T-helper 1 cell treated with Interleukin-12 subunit alpha and Interleukin-12 subunit beta and Interleukin-4 antibody, amounts not matched to agents 30 μg/mL and 1 μg/mL, for 36 hours (primary cell): Measurements from ENCODE around the gene ABHD3.
A peak's percentile ranks its signal among the peaks of the same experiment; 100 is the strongest.
"Not testable (repeated sequence)": the region's sequence is repeated elsewhere in the genome, so short reads cannot be mapped to it uniquely, and the experiment has no call there.

ENCODE experiments used
- H3K27ac Mint-ChIP-seq: one replicate; pipeline ENCODE4 v1.8.0; 2021; ENCODE audit warnings: mild to moderate bottlenecking, mixed read lengths
- H3K27me3 Mint-ChIP-seq: one replicate; pipeline ENCODE4 v1.8.0; 2021; ENCODE audit warnings: low read depth, mixed read lengths
- H3K36me3 Mint-ChIP-seq: one replicate; pipeline ENCODE4 v1.8.0; 2021; ENCODE audit warnings: low read depth, mixed read lengths
- H3K4me1 Mint-ChIP-seq: one replicate; pipeline ENCODE4 v1.8.0; 2021; ENCODE audit warnings: low read depth, mixed read lengths
- H3K4me3 Mint-ChIP-seq: one replicate; pipeline ENCODE4 v1.8.0; 2021; ENCODE audit warnings: mild to moderate bottlenecking, moderate library complexity, mixed read lengths
- H3K9me3 Mint-ChIP-seq: one replicate; pipeline ENCODE4 v1.8.0; 2021; ENCODE audit warnings: mixed read lengths

The ABHD3 gene

DNA sequence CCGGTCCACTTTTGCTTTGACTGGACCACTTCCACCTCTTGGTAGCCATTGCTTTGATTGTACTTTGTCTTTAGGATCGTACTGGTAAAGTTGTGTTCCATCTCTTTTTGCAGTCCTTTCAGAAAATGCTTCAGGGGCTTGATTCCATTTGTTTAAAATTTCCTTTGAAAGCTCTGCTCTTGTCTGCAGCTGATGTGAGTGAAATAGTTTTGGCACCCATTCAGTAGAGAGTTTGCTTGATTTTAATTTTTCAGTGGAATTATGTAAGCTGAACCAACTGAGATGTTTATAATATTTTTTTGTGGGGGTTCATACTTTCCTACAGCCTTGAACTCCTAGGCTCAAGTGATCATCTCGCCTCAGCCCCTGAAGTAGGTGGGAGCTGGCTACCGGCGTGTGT, 28.4 kb upstream of the ABHD3 start:
- Mint-ChIP-seq H3K27me3 (peaks cover 10% of the 10 kb centered on the region), H3K4me1 (no peaks in the 10 kb centered on the region), H3K9me3 (peaks cover 15% of the 10 kb centered on the region), H3K4me3 (no peak overlapping the region), H3K36me3 (peaks cover 7% of the 10 kb centered on the region), H3K27ac (no peak overlapping the region)

DNA sequence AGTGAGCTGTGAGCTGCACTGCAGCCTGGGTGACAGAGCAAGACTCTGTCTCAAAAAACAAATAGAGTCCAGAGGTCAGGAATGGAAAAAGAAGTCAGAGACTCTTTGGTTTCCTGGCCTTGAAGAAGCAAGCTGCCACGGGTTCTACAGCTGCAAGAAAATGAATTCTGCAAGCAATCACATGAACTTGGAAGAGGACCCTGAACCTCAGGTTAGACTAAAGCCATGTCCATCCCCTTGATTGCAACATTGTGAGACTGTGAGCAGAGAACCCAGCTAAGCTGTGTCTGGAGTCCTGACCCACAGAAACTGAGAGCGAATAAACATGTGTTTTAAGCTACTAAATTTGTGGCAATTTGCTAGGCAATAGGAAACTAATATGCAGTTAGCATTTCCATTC, 23.1 kb upstream of the ABHD3 start:
- H3K4me3 Mint-ChIP-seq = no peak overlapping the region
- peaks cover 2% of the 10 kb centered on the region for H3K36me3 Mint-ChIP-seq
- no peak overlapping the region for H3K27ac Mint-ChIP-seq
- peaks cover 3% of the 10 kb centered on the region for H3K4me1 Mint-ChIP-seq
- H3K27me3 Mint-ChIP-seq = peaks cover 3% of the 10 kb centered on the region
- H3K9me3 Mint-ChIP-seq = no peaks in the 10 kb centered on the region

GRCh38 chr18:21725201-21725600, 20.6 kb upstream of the ABHD3 start:
- Mint-ChIP-seq H3K36me3 (peaks cover 2% of the 10 kb centered on the region), H3K27ac (no peak overlapping the region), H3K4me3 (no peak overlapping the region), H3K9me3 (no peaks in the 10 kb centered on the region), H3K27me3 (peaks cover 3% of the 10 kb centered on the region), H3K4me1 (peaks cover 3% of the 10 kb centered on the region)

GRCh38 chr18:21722687-21723086, 18.1 kb upstream of the ABHD3 start:
- H3K4me3 Mint-ChIP-seq = no peak overlapping the region
- H3K36me3 Mint-ChIP-seq = peaks cover 2% of the 10 kb centered on the region
- H3K9me3 Mint-ChIP-seq = peaks cover under 1% of the 10 kb centered on the region
- H3K27ac Mint-ChIP-seq = no peak overlapping the region
- H3K4me1 Mint-ChIP-seq = peaks cover 3% of the 10 kb centered on the region
- peaks cover 4% of the 10 kb centered on the region for H3K27me3 Mint-ChIP-seq

DNA sequence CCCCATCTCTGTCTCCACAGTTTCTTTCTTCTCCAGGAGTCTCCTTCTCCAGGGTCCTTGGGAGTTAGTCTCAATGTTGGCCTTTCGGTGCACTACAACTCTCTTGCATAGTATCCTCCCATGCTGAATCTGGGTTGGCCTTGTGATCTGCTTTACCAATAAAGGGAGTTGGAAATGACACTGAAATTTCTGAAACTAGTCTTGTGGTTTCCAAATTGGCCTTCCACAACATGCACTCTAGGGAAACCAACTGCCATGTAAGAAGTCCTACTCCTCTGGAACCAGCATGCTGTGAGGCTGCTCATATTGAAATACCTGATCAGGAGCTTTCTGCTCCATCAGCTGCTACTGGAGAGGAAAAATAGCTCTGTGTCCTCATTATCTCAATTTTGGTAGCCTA, 9.9 kb upstream of the ABHD3 start:
- Mint-ChIP-seq H3K4me1 (peaks cover 9% of the 10 kb centered on the region), H3K27me3 (peaks cover 10% of the 10 kb centered on the region), H3K27ac (no peak overlapping the region), H3K4me3 (no peak overlapping the region), H3K9me3 (peaks cover 17% of the 10 kb centered on the region), H3K36me3 (no peaks in the 10 kb centered on the region)

DNA sequence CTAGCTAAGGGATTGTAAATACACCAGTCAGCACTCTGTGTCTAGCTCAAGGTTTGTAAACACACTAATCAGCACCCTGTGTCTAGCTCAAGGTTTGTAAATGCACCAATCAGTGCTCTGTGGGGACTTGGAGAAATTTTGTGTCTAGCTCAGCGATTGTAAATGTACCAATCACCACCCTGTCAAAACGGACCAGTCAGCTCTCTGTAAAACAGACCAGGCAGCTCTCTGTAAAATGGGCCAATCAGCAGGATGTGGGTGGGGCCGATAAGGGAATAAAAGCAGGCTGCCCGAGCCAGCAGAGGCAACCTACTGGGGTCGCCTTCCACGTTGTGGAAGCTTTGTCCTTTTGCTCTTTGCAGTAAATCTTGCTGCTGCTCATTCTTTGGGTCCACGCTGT, 2.6 kb upstream of the ABHD3 start:
- H3K27me3 Mint-ChIP-seq, H3K4me3 Mint-ChIP-seq, H3K9me3 Mint-ChIP-seq, H3K27ac Mint-ChIP-seq, H3K36me3 Mint-ChIP-seq: not testable (repeated sequence)
- peaks cover 29% of the 10 kb centered on the region for H3K4me1 Mint-ChIP-seq

DNA sequence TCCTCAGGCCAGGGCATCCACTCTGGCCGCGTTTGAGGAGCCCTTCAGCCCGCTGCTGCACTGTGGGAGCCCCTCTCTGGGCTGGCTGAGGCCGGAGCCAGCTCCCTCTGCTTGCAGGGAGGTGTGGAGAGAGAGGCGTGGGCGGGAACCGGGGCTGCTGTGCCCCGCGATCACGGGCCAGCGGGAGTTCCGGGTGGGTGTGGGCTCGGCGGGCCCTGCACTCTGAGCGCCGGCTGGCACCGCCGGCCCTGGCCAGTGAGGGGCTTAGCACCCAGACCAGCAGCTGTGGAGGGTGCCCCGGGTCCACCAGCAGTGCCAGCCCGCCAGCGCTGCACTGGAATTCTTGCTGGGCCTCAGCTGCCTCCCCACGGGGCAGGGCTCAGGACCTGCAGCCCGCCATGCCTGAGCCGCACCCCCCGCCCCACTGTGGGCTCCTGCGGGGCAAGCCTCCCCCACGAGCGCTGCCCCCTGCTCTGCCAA, 1.9 kb upstream of the ABHD3 start:
- no peaks in the 10 kb centered on the region for H3K27me3 Mint-ChIP-seq

GRCh38 chr18:21703241-21703820, 1.2 kb downstream of the ABHD3 start:
- peak overlapping the region; percentile 98 for H3K27ac Mint-ChIP-seq
- H3K4me1 Mint-ChIP-seq = peaks cover 26% of the 10 kb centered on the region

More for the DNA sequence above, 1.9 kb upstream of the ABHD3 start:
- no peak overlapping the region for H3K4me3 Mint-ChIP-seq
- H3K4me1 Mint-ChIP-seq = peaks cover 31% of the 10 kb centered on the region
- peaks cover 10% of the 10 kb centered on the region for H3K36me3 Mint-ChIP-seq
- no peaks in the 10 kb centered on the region for H3K9me3 Mint-ChIP-seq
- no peak overlapping the region for H3K27ac Mint-ChIP-seq

DNA sequence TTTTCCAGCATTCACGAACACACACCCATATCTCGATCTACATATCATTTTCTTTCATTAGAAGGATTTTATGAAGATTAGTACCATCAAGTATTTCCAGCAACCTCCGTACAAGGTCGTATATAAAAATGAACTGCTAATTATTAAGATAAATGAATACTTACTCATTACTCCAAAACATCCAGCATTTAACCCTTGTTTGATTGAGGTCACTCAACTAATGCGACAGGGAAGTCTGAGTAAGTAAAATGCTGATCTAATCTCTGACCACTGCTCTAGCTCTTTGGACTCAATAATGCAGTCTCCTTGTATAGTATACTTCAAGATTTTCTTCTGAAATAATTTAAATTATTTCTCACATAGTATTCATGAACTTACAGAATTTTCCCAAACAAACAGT, 2.0 kb downstream of the ABHD3 start:
- H3K4me3 Mint-ChIP-seq = peak overlapping the region; percentile 99
- peaks cover 28% of the 10 kb centered on the region for H3K36me3 Mint-ChIP-seq
- no peaks in the 10 kb centered on the region for H3K9me3 Mint-ChIP-seq
- peaks cover 26% of the 10 kb centered on the region for H3K4me1 Mint-ChIP-seq
- peak overlapping the region; percentile 59 for H3K27ac Mint-ChIP-seq
- H3K27me3 Mint-ChIP-seq = no peaks in the 10 kb centered on the region

More at GRCh38 chr18:21703241-21703820, 1.2 kb downstream of the ABHD3 start:
- H3K9me3 Mint-ChIP-seq = no peaks in the 10 kb centered on the region
- peak overlapping the region; percentile 99 for H3K4me3 Mint-ChIP-seq
- no peaks in the 10 kb centered on the region for H3K27me3 Mint-ChIP-seq
- peaks cover 24% of the 10 kb centered on the region for H3K36me3 Mint-ChIP-seq

DNA sequence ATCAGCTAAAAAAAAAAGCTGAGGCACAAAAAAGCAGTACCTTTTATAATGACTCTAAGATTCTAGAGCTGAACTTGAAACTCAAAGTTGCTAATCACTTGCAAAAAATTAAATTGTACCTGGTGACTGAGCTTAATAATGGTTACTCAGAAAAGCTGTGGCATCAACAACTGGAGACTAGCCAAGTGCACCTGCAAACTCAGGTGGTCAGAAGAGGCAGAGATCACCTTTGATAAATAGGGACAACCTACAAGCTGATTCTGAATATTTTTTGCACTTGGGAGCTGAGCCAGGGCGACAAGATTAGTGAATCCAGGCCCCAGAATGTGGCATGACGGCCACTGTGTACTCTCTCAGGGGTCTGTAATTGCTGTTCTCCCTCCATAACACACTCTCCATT, 3.0 kb downstream of the ABHD3 start:
- H3K27me3 Mint-ChIP-seq = no peaks in the 10 kb centered on the region
- H3K9me3 Mint-ChIP-seq = no peaks in the 10 kb centered on the region
- no peak overlapping the region for H3K27ac Mint-ChIP-seq
- H3K4me3 Mint-ChIP-seq = no peak overlapping the region
- peaks cover 26% of the 10 kb centered on the region for H3K4me1 Mint-ChIP-seq
- peaks cover 28% of the 10 kb centered on the region for H3K36me3 Mint-ChIP-seq

DNA sequence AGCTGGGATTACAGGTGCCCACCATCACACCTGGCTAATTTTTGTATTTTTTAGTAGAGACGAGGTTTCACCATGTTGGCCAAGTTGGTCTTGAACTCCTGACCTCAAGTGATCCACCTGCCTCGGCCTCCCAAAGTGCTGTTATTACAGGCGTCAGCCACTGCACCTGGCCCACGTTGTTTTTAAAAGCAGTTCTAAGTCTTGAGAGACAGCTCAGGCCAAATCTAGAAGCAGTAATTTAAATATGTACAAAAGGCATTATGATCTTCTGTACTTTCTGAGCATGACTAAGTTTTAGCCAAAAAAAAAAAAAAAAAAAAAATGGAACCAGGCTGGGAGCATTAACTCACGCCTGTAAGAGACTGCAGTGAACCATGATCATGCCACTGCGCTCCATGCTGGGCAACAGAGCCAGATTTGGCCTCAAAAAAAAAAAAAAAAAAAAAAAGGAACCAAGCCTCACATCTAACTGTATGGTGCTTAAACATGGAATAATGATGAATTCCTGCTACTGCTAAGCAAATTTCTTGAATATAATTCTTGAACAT, 4.0 kb downstream of the ABHD3 start:
- Mint-ChIP-seq H3K4me3 (no peak overlapping the region), H3K27ac (no peak overlapping the region), H3K36me3 (peaks cover 32% of the 10 kb centered on the region)

DNA sequence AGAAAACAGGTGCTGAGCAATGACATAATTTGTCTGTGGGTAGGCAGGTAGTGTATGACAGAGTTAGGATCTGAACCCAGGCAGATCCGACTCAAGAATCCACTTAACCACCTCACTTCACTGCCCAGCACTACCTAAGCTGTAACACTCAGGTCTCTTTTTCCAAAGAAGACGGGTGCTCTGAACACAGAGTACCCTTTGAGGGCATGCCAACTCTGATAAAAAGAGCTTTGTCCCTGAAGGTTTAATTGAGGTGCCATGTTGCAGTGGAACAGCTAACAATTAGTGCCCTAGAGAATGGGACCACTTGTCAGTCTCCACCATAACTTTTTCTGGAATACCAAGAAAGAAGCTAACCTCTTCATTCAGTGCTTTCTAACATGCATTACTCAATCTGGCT, 11.3 kb downstream of the ABHD3 start:
- H3K36me3 Mint-ChIP-seq = peaks cover 58% of the 10 kb centered on the region
- peaks cover 6% of the 10 kb centered on the region for H3K9me3 Mint-ChIP-seq
- no peak overlapping the region for H3K27ac Mint-ChIP-seq
- H3K4me3 Mint-ChIP-seq = no peak overlapping the region
- H3K27me3 Mint-ChIP-seq = no peaks in the 10 kb centered on the region
- H3K4me1 Mint-ChIP-seq = peaks cover 6% of the 10 kb centered on the region

More for the DNA sequence above, 4.0 kb downstream of the ABHD3 start:
- H3K27me3 Mint-ChIP-seq = no peaks in the 10 kb centered on the region
- H3K4me1 Mint-ChIP-seq = peaks cover 23% of the 10 kb centered on the region
- H3K9me3 Mint-ChIP-seq = no peaks in the 10 kb centered on the region

DNA sequence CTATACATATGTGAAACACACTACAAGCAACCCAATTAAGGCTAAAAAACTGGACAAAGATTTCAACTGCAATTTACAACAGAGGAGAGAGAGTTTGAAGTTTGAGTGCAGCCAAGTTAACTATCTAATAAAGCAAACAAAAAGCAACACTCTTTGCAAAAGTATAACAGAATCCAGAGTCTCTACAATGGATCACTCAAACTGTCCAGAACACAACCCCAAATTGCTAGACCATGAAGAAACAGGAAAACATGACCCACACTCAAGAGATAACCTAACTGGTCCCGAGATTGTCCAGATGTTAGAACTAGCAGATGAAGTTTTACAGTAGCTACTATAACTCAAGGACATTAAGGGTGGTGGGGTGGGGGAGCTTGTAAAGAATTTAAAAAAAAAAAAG, 14.8 kb downstream of the ABHD3 start:
- Mint-ChIP-seq H3K9me3 (peaks cover 6% of the 10 kb centered on the region), H3K4me1 (peaks cover 10% of the 10 kb centered on the region), H3K4me3 (no peak overlapping the region), H3K36me3 (peaks cover 56% of the 10 kb centered on the region), H3K27ac (no peak overlapping the region), H3K27me3 (no peaks in the 10 kb centered on the region)

DNA sequence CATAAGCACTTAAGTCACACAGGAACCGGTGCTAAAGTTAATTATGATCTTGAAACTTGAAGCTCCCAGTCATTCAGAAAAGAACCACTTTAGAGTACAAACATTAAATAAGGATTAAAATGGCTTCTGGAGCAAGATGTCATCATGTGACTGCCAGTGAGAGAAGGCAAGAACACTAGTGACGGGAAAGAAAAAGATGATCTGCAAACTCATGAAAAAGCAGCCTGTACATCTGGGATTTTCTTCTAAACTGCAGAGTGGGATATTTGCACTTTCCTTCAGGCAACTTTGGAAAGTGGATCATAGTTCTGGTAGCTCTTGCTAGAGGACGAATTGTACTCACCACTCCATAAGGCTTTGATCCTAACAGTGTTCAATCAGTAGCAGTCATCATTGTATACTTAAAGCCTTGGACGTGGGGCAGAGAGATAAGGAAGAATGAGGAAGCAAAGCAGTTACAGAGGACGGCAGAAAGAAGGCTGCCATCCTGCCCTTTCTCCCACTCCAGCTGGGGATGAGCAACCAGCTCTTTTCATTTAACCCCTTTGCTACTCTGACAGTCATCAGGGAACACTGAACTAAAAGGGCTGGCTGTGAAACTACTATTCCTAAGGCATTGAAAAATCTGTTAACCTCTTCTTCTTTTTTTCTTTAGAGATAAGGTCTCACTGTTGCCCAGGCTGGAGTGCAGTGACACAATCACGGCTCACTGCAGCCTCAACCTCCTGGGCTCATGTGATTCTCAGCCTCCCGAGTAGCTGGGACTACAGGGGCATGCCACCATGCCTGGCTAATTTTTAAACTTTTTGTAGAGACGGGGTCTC, 18.1 kb downstream of the ABHD3 start:
- no peaks in the 10 kb centered on the region for H3K27me3 Mint-ChIP-seq
- peaks cover 13% of the 10 kb centered on the region for H3K4me1 Mint-ChIP-seq
- no peak overlapping the region for H3K4me3 Mint-ChIP-seq
- no peak overlapping the region for H3K27ac Mint-ChIP-seq
- peaks cover 6% of the 10 kb centered on the region for H3K9me3 Mint-ChIP-seq
- peaks cover 37% of the 10 kb centered on the region for H3K36me3 Mint-ChIP-seq

DNA sequence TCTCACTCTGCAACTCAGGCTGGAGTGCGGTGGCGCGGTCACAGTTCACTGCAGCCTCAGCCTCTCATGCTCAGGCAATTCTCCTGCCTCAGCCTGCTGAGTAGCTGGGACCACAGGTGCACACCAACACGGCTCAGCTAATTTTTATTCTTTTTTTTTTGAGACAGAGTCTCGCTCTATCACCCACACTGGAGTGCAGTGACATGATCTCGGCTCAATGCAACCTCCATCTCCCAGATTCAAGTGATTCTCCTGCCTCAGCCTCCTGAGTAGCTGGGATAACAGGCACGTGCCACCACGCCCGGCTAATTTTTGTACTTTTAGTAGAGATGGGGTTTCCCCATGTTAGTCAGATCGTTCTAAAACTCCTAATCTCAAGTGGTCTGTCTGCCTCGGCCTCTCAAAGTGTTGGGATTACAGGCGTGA, 19.0 kb downstream of the ABHD3 start:
- H3K27ac Mint-ChIP-seq = peak overlapping the region; percentile 50
- peaks cover 28% of the 10 kb centered on the region for H3K36me3 Mint-ChIP-seq
- H3K4me1 Mint-ChIP-seq = peaks cover 13% of the 10 kb centered on the region
- H3K9me3 Mint-ChIP-seq, H3K27me3 Mint-ChIP-seq, H3K4me3 Mint-ChIP-seq: not testable (repeated sequence)
